AG10803 (cell line): Measurements from ENCODE around the gene SKA3.

ENCODE experiments used
- DNase-seq: peaks from one replicate; pipeline ENCODE4 v3.0.0; 2010; ENCODE audit warnings: low read depth
- H3K4me3 ChIP-seq: 2 replicates; pipeline ENCODE4 v1.5.1; 2011; ENCODE audit warnings: mild to moderate bottlenecking, low read length, control low read depth
- CTCF ChIP-seq: conservative IDR thresholded peaks from 2 replicates; pipeline ENCODE4 v1.5.1; 2011; ENCODE audit warnings: mild to moderate bottlenecking, low read length, control low read depth, inconsistent platforms

The SKA3 gene

GRCh38 chr13:21119526-21119925 is 56.8 kb downstream of the SKA3 start:
- DNase-seq = no peak
- TF ChIP-seq CTCF = no peak
- H3K4me3 ChIP-seq = no peak overlapping the region

GRCh38 chr13:21118180-21118579 is 58.2 kb downstream of the SKA3 start:
- TF ChIP-seq CTCF = no peak
- no peak overlapping the region for H3K4me3 ChIP-seq
- DNase-seq = no peak

GRCh38 chr13:21117104-21117809 is 59.1 kb downstream of the SKA3 start:
- TF ChIP-seq CTCF = no peak
- no peak for DNase-seq
- H3K4me3 ChIP-seq = no peak overlapping the region

- no peak for DNase-seq
- no peak for TF ChIP-seq CTCF
- no peak overlapping the region for H3K4me3 ChIP-seq
Observed at GRCh38 chr13:21116141-21116540, 60.2 kb downstream of the SKA3 start.

DNA sequence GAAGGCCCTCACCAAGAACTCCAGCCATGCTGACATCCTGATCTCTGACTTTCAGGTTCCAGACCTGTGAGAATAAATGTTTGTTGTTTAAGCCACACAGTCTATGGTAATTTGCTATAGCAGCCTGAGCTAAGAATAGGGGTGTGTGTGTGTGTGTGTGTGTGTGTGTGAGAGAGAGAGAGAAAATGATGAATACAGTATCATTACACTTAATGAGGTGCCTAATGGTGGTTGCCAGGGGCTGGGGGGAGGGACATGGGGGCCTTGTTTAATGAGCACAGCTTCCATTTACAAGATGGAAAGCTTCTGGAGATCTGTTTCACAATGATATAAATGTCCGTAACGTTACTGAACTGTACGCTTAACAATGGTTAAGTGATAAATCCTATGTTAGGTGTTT is 61.1 kb downstream of the SKA3 start:
- DNase-seq = no peak
- no peak overlapping the region for H3K4me3 ChIP-seq
- no peak for TF ChIP-seq CTCF

- no peak for TF ChIP-seq CTCF
- H3K4me3 ChIP-seq = no peak overlapping the region
- no peak for DNase-seq
Observed at GRCh38 chr13:21111546-21111945, 64.8 kb downstream of the SKA3 start.

- TF ChIP-seq CTCF = no peak
- no peak for DNase-seq
- H3K4me3 ChIP-seq = no peak overlapping the region
Observed at GRCh38 chr13:21109168-21109567, 67.2 kb downstream of the SKA3 start.
